ENCODE results near the gene PUSL1. TPM values are rescaled to one million over a fixed set of nuclear protein-coding genes. Genes with fewer than 3 reads are reported as not detected.
A peak's percentile ranks its signal among the peaks of the same experiment; 100 is the strongest.

The PUSL1 gene
- total and polyA plus RNA-seq, 2 experiments from 2014 or later = 41.5 to 55.8 TPM

DNA sequence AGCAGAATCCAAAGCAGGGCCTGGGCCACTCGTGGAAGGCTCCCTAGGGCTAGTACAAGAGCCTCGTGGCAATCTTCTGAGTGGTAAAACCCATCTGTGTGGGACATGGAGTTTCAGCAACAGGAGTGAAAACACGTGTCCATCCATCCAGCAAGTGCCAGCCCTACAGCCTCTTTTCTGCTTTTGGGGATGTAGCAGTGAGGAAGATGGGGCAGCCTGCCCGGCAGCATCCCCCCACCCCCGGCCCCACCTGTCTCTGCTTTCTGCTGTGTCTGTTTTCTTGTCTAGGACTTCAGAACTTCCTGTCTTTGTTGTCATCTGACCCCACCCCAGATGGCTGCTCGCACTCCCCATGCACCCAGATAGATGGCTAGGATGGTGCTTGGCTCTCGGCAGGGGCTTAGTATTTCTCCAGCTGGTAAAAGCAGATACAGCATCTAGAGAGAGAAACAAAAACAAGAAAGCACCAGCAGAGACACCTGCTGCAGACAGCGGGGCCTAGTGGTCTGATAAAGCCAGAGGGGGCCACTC is 17.7 kb downstream of the PUSL1 start:
- Histone ChIP-seq H3K9me2 (ENCODE audit: insufficient read depth) (no peaks in the 10 kb centered on the region), H3K79me2 (replicated peaks; ENCODE audit: insufficient read depth) (peaks cover 33% of the 10 kb centered on the region), H2AFZ (no peak overlapping the region), H3K4me2 (no peak overlapping the region), H3K4me1 (ENCODE audit: insufficient read depth) (no peaks in the 10 kb centered on the region), H3K4me3 (no peak overlapping the region), H3K36me3 (ENCODE audit: insufficient read depth) (no peaks in the 10 kb centered on the region), H3K27me3 (ENCODE audit: insufficient read depth) (no peaks in the 10 kb centered on the region), H3F3A (replicated peaks; ENCODE audit: low read depth) (peaks cover 15% of the 10 kb centered on the region; the same call in 1 of the 2 replicates), H3K27ac (ENCODE audit: low read depth) (no peak overlapping the region), H4K20me1 (replicated peaks; ENCODE audit: insufficient read depth) (peaks cover 5% of the 10 kb centered on the region; the same call in 1 of the 2 replicates)
- H3K36me3 Mint-ChIP-seq (ENCODE audit: low read depth) = peaks cover 15% of the 10 kb centered on the region; the same call in 2 of the 3 replicates
- H3K9me3 Mint-ChIP-seq = no peaks in the 10 kb centered on the region; the same call in 2 of the 3 replicates
- DNase-seq (ENCODE audit: low spot score) = no peak
- H3K27ac Mint-ChIP-seq = no peak overlapping the region
- no peak for ATAC-seq
- H3K27me3 Mint-ChIP-seq (ENCODE audit: insufficient read depth, low read depth, poor library complexity) = peaks cover 20% of the 10 kb centered on the region
- peak overlapping the region; percentile 46 for H3K4me3 Mint-ChIP-seq
- H3K4me1 Mint-ChIP-seq = peaks cover 11% of the 10 kb centered on the region
- TF ChIP-seq, protein P1, sequence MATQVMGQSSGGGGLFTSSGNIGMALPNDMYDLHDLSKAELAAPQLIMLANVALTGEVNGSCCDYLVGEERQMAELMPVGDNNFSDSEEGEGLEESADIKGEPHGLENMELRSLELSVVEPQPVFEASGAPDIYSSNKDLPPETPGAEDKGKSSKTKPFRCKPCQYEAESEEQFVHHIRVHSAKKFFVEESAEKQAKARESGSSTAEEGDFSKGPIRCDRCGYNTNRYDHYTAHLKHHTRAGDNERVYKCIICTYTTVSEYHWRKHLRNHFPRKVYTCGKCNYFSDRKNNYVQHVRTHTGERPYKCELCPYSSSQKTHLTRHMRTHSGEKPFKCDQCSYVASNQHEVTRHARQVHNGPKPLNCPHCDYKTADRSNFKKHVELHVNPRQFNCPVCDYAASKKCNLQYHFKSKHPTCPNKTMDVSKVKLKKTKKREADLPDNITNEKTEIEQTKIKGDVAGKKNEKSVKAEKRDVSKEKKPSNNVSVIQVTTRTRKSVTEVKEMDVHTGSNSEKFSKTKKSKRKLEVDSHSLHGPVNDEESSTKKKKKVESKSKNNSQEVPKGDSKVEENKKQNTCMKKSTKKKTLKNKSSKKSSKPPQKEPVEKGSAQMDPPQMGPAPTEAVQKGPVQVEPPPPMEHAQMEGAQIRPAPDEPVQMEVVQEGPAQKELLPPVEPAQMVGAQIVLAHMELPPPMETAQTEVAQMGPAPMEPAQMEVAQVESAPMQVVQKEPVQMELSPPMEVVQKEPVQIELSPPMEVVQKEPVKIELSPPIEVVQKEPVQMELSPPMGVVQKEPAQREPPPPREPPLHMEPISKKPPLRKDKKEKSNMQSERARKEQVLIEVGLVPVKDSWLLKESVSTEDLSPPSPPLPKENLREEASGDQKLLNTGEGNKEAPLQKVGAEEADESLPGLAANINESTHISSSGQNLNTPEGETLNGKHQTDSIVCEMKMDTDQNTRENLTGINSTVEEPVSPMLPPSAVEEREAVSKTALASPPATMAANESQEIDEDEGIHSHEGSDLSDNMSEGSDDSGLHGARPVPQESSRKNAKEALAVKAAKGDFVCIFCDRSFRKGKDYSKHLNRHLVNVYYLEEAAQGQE (IDR thresholded peaks at IDR 0.05; ENCODE audit: unreplicated experiment) = no peak
- no peak for TF ChIP-seq STAT1 (IDR thresholded peaks at IDR 0.05; ENCODE audit: unreplicated experiment)
- no peak for TF ChIP-seq JUNB (IDR thresholded peaks at IDR 0.05; ENCODE audit: unreplicated experiment)
- no peak for TF ChIP-seq NANOG (IDR thresholded peaks at IDR 0.05; ENCODE audit: borderline replicate concordance)
- TF ChIP-seq ZNF462 (CRISPR knock-in tag; IDR thresholded peaks at IDR 0.05) = no peak
- no peak for TF ChIP-seq EZH2phosphoT487 (IDR thresholded peaks at IDR 0.05; ENCODE audit: unreplicated experiment)
- TF ChIP-seq, protein P2, sequence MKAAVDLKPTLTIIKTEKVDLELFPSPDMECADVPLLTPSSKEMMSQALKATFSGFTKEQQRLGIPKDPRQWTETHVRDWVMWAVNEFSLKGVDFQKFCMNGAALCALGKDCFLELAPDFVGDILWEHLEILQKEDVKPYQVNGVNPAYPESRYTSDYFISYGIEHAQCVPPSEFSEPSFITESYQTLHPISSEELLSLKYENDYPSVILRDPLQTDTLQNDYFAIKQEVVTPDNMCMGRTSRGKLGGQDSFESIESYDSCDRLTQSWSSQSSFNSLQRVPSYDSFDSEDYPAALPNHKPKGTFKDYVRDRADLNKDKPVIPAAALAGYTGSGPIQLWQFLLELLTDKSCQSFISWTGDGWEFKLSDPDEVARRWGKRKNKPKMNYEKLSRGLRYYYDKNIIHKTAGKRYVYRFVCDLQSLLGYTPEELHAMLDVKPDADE (IDR thresholded peaks at IDR 0.05) = no peak
- no peak for TF ChIP-seq EZH2 (IDR thresholded peaks at IDR 0.05; ENCODE audit: low read depth, unreplicated experiment)
- no peak for TF ChIP-seq ZNF331 (CRISPR knock-in tag; IDR thresholded peaks at IDR 0.05; ENCODE audit: low read depth)
- no peak for TF ChIP-seq ZNF114 (CRISPR knock-in tag; IDR thresholded peaks at IDR 0.05)

Measured in GM23338 (cell line).